SK-N-SH (cell line): ENCODE results near the gene CNTNAP5. TPM values are rescaled to one million over a fixed set of nuclear protein-coding genes. Genes with fewer than 3 reads are reported as not detected.

Experiments
- CTCF ChIA-PET: fragments of 300-600, 350-600 bp; formaldehyde crosslinking; extraction: SDS; loops from one replicate; lab custom pipeline; 2021; lab: Yijun Ruan, JAX
- POLR2A ChIA-PET: fragments of 350-600 bp; sonication (Branson Sonifier 250); formaldehyde crosslinking; extraction: SDS; loops from one replicate; lab custom pipeline; 2020; ENCODE audit warnings: antibody characterized with exemption, inconsistent platforms; lab: Yijun Ruan, JAX
- DNase-seq: peaks from one replicate; pipeline ENCODE4 v3.0.0; 2012
- H2AFZ ChIP-seq: fragments of 200-600 bp; sonication (generic); 2 replicates; pipeline ENCODE4 v1.8.1; 2016; ENCODE audit warnings: antibody characterized with exemption, mild to moderate bottlenecking, low read depth
- H3F3A ChIP-seq: fragments of 200-600 bp; sonication (generic); replicated peaks from 2 replicates; pipeline ENCODE3; 2016; ENCODE audit warnings: antibody characterized with exemption, mild to moderate bottlenecking; ENCODE audit not compliant: insufficient read depth
- H3K27ac ChIP-seq, 2 experiments: fragments of 200-500 bp in 1 of 2; fragments of 200-600 bp in 1 of 2; sonication (Bioruptor generic) in 1 of 2; sonication (generic), shearing (Covaris generic) in 1 of 2; 2 replicates each; pipeline versions ENCODE4 v1.5.1 to v1.6.1; 2014 to 2016; ENCODE audit warnings: low read depth in 2 of 2, inconsistent platforms in 1 of 2, low read length in 1 of 2, mild to moderate bottlenecking in 1 of 2, mixed read lengths in 1 of 2
- H3K27me3 ChIP-seq: fragments of 200-600 bp; sonication (generic), shearing (Covaris generic); 2 replicates; pipeline ENCODE4 v1.6.1; 2016; ENCODE audit warnings: mixed run types; ENCODE audit not compliant: insufficient read depth
- H3K36me3 ChIP-seq, 2 experiments: fragments of 200-500 bp in 1 of 2; fragments of 200-600 bp in 1 of 2; sonication (Bioruptor generic) in 1 of 2; sonication (generic) in 1 of 2; replicated peaks in 1 of 2; 2 replicates each; pipeline versions ENCODE3 to v1.5.1; 2014 to 2016; ENCODE audit warnings: low read length in 1 of 2, mild to moderate bottlenecking in 1 of 2; ENCODE audit not compliant: insufficient read depth in 2 of 2, control insufficient read depth in 1 of 2
- H3K4me1 ChIP-seq, 2 experiments: fragments of 200-500 bp in 1 of 2; fragments of 200-600 bp in 1 of 2; sonication (Bioruptor generic) in 1 of 2; sonication (generic), shearing (Covaris generic) in 1 of 2; 2 replicates each; pipeline versions ENCODE4 v1.5.1 to v1.6.1; 2014 to 2016; ENCODE audit warnings: low read depth in 1 of 2, low read length in 1 of 2, mixed run types in 1 of 2; ENCODE audit not compliant: insufficient read depth in 2 of 2, control insufficient read depth in 1 of 2
- H3K4me2 ChIP-seq: fragments of 200-600 bp; sonication (generic), shearing (Covaris generic); 2 replicates; pipeline ENCODE4 v1.6.1; 2017; ENCODE audit warnings: mixed run types
- H3K4me3 ChIP-seq, 2 experiments: fragments of 200-500 bp in 1 of 2; fragments of 200-600 bp in 1 of 2; sonication (Bioruptor generic) in 1 of 2; sonication (generic), shearing (Covaris generic) in 1 of 2; 2 replicates each; pipeline versions ENCODE4 v1.5.1 to v1.8.1; 2014 to 2016; ENCODE audit warnings: low read depth in 2 of 2, inconsistent platforms in 1 of 2, low read length in 1 of 2, mild to moderate bottlenecking in 1 of 2, mixed read lengths in 1 of 2, moderate library complexity in 1 of 2
- H3K79me2 ChIP-seq: fragments of 200-600 bp; sonication (generic); 2 replicates; pipeline ENCODE4 v1.8.1; 2017; ENCODE audit warnings: mild to moderate bottlenecking; ENCODE audit not compliant: insufficient read depth
- H3K9ac ChIP-seq: fragments of 200-600 bp; sonication (generic); 2 replicates; pipeline ENCODE4 v1.6.1; 2017; ENCODE audit warnings: mixed run types
- H3K9me2 ChIP-seq: fragments of 200-600 bp; sonication (generic); 2 replicates; pipeline ENCODE4 v1.6.1; 2017; ENCODE audit warnings: mixed run types
- H3K9me3 ChIP-seq: fragments of 200-600 bp; sonication (generic); 2 replicates; pipeline ENCODE4 v1.6.1; 2017; ENCODE audit warnings: mixed run types, mild to moderate bottlenecking, moderate library complexity
- H4K20me1 ChIP-seq: fragments of 200-600 bp; sonication (generic); 2 replicates; pipeline ENCODE4 v1.6.1; 2017; ENCODE audit warnings: mild to moderate bottlenecking, mixed run types; ENCODE audit not compliant: insufficient read depth
- CHD2 ChIP-seq: fragments of 150-350 bp; IDR thresholded peaks from 2 replicates; pipeline ENCODE4 v1.6.1; 2018; ENCODE audit warnings: low read length; ENCODE audit not compliant: partially characterized antibody
- EP300 ChIP-seq, 2 experiments: IDR thresholded peaks; 2 replicates each; pipeline versions ENCODE4 v1.4.0 to v1.6.1; 2012; ENCODE audit warnings: borderline replicate concordance in 1 of 2, low read depth in 1 of 2, low read length in 1 of 2
- EZH2phosphoT487 ChIP-seq: fragments of 200-600 bp; sonication (generic); IDR thresholded peaks from 2 replicates; pipeline ENCODE4 v1.6.1; 2017; ENCODE audit warnings: low read depth, mixed run types, mild to moderate bottlenecking, antibody characterized with exemption, moderate library complexity, borderline replicate concordance
- FOSL2 ChIP-seq: IDR thresholded peaks from 2 replicates; pipeline ENCODE4 v1.4.0; 2012; ENCODE audit warnings: low read depth, mild to moderate bottlenecking, moderate library complexity, borderline replicate concordance
- FOXJ3 ChIP-seq: sonication (generic); formaldehyde crosslinking; IDR thresholded peaks from 2 replicates; pipeline ENCODE4 v1.5.1; 2020; ENCODE audit warnings: mild to moderate bottlenecking, missing genetic modification reagents
- FOXM1 ChIP-seq: IDR thresholded peaks from 2 replicates; pipeline ENCODE4 v1.4.0; 2012; ENCODE audit warnings: low read depth, mild to moderate bottlenecking
- GABPA ChIP-seq: IDR thresholded peaks from 2 replicates; pipeline ENCODE4 v1.4.0; 2012; ENCODE audit warnings: low read depth, mild to moderate bottlenecking
- GATA2 ChIP-seq: sonication (generic); formaldehyde crosslinking; IDR thresholded peaks from 2 replicates; pipeline ENCODE4 v1.5.0; 2020; ENCODE audit warnings: mild to moderate bottlenecking, missing genetic modification reagents
- JUND ChIP-seq: IDR thresholded peaks from 2 replicates; pipeline ENCODE4 v1.4.0; 2012
- MXI1 ChIP-seq: IDR thresholded peaks from 2 replicates; pipeline ENCODE4 v1.6.1; 2012; ENCODE audit warnings: mild to moderate bottlenecking, low read depth, low read length, improper control_type of control experiment
- NRF1 ChIP-seq: IDR thresholded peaks from 2 replicates; pipeline ENCODE4 v1.6.1; 2012; ENCODE audit warnings: low read depth, mild to moderate bottlenecking, low read length
- POLR2AphosphoS5 ChIP-seq: IDR thresholded peaks from 2 replicates; pipeline ENCODE4 v1.6.1; 2012; ENCODE audit warnings: low read depth, low read length
- RFX5 ChIP-seq: IDR thresholded peaks from 2 replicates; pipeline ENCODE4 v1.6.1; 2012; ENCODE audit warnings: mild to moderate bottlenecking, improper control_type of control experiment, low read length
- RXRA ChIP-seq: IDR thresholded peaks from 2 replicates; pipeline ENCODE4 v1.4.0; 2012; ENCODE audit warnings: low read depth, mild to moderate bottlenecking, borderline replicate concordance
- SIN3A ChIP-seq: IDR thresholded peaks from 2 replicates; pipeline ENCODE4 v1.6.1; 2012; ENCODE audit warnings: low read depth, mild to moderate bottlenecking, low read length, moderate library complexity, borderline replicate concordance
- SMC3 ChIP-seq: IDR thresholded peaks from 2 replicates; pipeline ENCODE4 v1.6.1; 2012; ENCODE audit warnings: low read depth, low read length, improper control_type of control experiment
- TEAD4 ChIP-seq: IDR thresholded peaks from 2 replicates; pipeline ENCODE4 v1.4.0; 2012; ENCODE audit warnings: mild to moderate bottlenecking, borderline replicate concordance; ENCODE audit not compliant: insufficient read depth
- YY1 ChIP-seq: IDR thresholded peaks from 2 replicates; pipeline ENCODE4 v1.4.0; 2012; ENCODE audit warnings: low read depth, mild to moderate bottlenecking
- WGBS: methylation state at CpG from one replicate; pipeline ENCODE4 v1.1.6; 2017; ENCODE audit warnings: low lambda C conversion rate; 5-methylcytosine and 5-hydroxymethylcytosine counted together
- polyA plus RNA-seq, 3 experiments: library from polyadenylated mRNA; depleted of rRNA; stranded (reverse); fragments of >200 nt; gene quantifications; 2 replicates each; pipeline ENCODE4 v1.2.3, GENCODE V29; 2012
- TF ChIP-seq, protein P1 (sequence below): fragments of 150-350 bp; IDR thresholded peaks from 2 replicates; pipeline ENCODE4 v1.6.1; 2016; ENCODE audit warnings: mild to moderate bottlenecking, low read depth, low read length
- TF ChIP-seq, protein P2 (sequence below): fragments of 200-600 bp; sonication (generic); IDR thresholded peaks from 2 replicates; pipeline ENCODE4 v1.6.1; 2017; ENCODE audit warnings: antibody characterized with exemption, mild to moderate bottlenecking, moderate library complexity
- TF ChIP-seq, protein P3 (sequence below): IDR thresholded peaks from 2 replicates; pipeline ENCODE4 v1.6.1; 2012; ENCODE audit warnings: mild to moderate bottlenecking, low read depth, low read length, moderate library complexity

Gene CNTNAP5
- polyA plus RNA-seq, 1 of the 3 experiments (the other 2 are of a cell fraction), result 0.08 TPM

DNA sequence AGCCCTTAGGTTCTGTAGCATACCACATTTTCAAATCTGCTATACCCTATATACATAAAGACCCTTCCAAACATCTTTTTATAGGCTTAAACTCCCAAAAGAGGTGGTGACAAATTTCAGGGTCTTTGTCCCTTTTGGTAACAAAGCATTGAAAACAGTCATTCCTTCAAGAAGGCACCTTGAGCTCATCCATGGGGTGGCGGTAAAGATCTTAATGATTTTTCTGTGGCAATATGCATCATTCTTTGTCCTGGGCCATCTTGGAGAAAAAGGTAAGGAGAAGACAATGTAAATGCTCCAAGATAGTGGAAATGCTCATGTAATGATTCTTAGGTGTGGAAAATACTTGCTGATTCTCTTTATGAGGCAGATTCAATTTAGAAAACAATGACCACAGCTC lies 890.5 kb downstream of the CNTNAP5 start:
- Histone ChIP-seq H3K27me3 (no peaks in the 10 kb centered on the region), H3K4me1 (no peaks in the 10 kb centered on the region), H3K9me3 (no peaks in the 10 kb centered on the region), H3K27ac (no peak overlapping the region), H3K9me2 (no peaks in the 10 kb centered on the region), H2AFZ (no peak overlapping the region), H3K79me2 (no peaks in the 10 kb centered on the region), H3K4me3 (no peak overlapping the region), H3K9ac (no peak overlapping the region), H3K36me3 (no peaks in the 10 kb centered on the region), H4K20me1 (no peaks in the 10 kb centered on the region), H3K4me2 (no peak overlapping the region), H3F3A (no peaks in the 10 kb centered on the region)
- ChIA-PET POLR2A (no interaction called here), CTCF (interaction anchor here (1.1 to 1.2 kb wide), 2 partner anchors 10 to 37 kb away, joined by 3 read pairs; no protein-coding TSS in a partner anchor)
- no peak for TF ChIP-seq GABPA
- TF ChIP-seq JUND, result no peak
- TF ChIP-seq EP300 (IDR thresholded peaks at IDR 0.05; ENCODE audit: borderline replicate concordance in 1 of 2, low read depth in 1 of 2, low read length in 1 of 2), result no peak
- TF ChIP-seq SIN3A, result no peak
- TF ChIP-seq MXI1, result no peak
- TF ChIP-seq NRF1, result no peak
- no peak for TF ChIP-seq YY1
- no peak for TF ChIP-seq RFX5
- no peak for TF ChIP-seq CHD2
- TF ChIP-seq POLR2AphosphoS5, result no peak
- no peak for TF ChIP-seq TEAD4
- no peak for TF ChIP-seq FOXJ3 (CRISPR knock-in tag)
- TF ChIP-seq GATA2 (CRISPR knock-in tag), result no peak
- TF ChIP-seq RXRA, result no peak
- no peak for TF ChIP-seq FOXM1
- TF ChIP-seq, protein P1, sequence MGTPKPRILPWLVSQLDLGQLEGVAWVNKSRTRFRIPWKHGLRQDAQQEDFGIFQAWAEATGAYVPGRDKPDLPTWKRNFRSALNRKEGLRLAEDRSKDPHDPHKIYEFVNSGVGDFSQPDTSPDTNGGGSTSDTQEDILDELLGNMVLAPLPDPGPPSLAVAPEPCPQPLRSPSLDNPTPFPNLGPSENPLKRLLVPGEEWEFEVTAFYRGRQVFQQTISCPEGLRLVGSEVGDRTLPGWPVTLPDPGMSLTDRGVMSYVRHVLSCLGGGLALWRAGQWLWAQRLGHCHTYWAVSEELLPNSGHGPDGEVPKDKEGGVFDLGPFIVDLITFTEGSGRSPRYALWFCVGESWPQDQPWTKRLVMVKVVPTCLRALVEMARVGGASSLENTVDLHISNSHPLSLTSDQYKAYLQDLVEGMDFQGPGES, result no peak
- no peak for TF ChIP-seq SMC3
- WGBS, result 38% methylated on average over 1 of the region's 1 CpG
- DNase-seq, result no peak

DNA sequence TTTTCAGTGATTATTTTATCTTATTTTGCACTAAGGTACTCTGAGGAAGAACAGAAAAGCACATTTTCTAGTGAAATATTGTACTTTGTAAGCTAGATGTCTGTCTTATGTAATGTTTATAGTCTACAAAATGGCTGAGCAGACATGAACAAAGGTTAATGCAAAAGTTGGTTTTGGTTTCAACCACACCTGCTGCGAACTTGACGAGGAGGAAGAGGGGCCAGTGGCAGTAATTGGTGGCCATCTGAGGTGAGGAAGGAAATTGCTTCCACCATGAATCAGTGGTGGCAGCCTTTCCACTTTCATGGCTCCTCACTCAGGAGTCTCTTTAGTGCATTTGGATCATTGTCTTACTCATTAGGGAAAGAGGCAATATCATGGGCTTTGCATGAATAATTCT lies 894.2 kb downstream of the CNTNAP5 start:
- WGBS, result 44% methylated on average over 2 of the region's 2 CpGs
- H3K4me3 ChIP-seq, result no peak overlapping the region
- no peak overlapping the region for H3K4me2 ChIP-seq
- H3F3A ChIP-seq, result no peaks in the 10 kb centered on the region
- no peak overlapping the region for H3K27ac ChIP-seq
- ChIA-PET POLR2A (no interaction called here), CTCF (no interaction called here)
- H3K27me3 ChIP-seq, result no peaks in the 10 kb centered on the region
- no peak overlapping the region for H2AFZ ChIP-seq
- no peaks in the 10 kb centered on the region for H3K79me2 ChIP-seq
- H3K36me3 ChIP-seq, result no peaks in the 10 kb centered on the region
- no peaks in the 10 kb centered on the region for H4K20me1 ChIP-seq
- no peak overlapping the region for H3K9ac ChIP-seq
- no peaks in the 10 kb centered on the region for H3K9me2 ChIP-seq
- no peaks in the 10 kb centered on the region for H3K9me3 ChIP-seq
- H3K4me1 ChIP-seq, result no peaks in the 10 kb centered on the region
- DNase-seq, result no peak
- TF ChIP-seq JUND (no peak), GABPA (no peak), FOSL2 (no peak), SIN3A (no peak), EZH2phosphoT487 (no peak)
- TF ChIP-seq, protein P2, sequence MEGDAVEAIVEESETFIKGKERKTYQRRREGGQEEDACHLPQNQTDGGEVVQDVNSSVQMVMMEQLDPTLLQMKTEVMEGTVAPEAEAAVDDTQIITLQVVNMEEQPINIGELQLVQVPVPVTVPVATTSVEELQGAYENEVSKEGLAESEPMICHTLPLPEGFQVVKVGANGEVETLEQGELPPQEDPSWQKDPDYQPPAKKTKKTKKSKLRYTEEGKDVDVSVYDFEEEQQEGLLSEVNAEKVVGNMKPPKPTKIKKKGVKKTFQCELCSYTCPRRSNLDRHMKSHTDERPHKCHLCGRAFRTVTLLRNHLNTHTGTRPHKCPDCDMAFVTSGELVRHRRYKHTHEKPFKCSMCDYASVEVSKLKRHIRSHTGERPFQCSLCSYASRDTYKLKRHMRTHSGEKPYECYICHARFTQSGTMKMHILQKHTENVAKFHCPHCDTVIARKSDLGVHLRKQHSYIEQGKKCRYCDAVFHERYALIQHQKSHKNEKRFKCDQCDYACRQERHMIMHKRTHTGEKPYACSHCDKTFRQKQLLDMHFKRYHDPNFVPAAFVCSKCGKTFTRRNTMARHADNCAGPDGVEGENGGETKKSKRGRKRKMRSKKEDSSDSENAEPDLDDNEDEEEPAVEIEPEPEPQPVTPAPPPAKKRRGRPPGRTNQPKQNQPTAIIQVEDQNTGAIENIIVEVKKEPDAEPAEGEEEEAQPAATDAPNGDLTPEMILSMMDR, result no peak
- TF ChIP-seq, protein P3, sequence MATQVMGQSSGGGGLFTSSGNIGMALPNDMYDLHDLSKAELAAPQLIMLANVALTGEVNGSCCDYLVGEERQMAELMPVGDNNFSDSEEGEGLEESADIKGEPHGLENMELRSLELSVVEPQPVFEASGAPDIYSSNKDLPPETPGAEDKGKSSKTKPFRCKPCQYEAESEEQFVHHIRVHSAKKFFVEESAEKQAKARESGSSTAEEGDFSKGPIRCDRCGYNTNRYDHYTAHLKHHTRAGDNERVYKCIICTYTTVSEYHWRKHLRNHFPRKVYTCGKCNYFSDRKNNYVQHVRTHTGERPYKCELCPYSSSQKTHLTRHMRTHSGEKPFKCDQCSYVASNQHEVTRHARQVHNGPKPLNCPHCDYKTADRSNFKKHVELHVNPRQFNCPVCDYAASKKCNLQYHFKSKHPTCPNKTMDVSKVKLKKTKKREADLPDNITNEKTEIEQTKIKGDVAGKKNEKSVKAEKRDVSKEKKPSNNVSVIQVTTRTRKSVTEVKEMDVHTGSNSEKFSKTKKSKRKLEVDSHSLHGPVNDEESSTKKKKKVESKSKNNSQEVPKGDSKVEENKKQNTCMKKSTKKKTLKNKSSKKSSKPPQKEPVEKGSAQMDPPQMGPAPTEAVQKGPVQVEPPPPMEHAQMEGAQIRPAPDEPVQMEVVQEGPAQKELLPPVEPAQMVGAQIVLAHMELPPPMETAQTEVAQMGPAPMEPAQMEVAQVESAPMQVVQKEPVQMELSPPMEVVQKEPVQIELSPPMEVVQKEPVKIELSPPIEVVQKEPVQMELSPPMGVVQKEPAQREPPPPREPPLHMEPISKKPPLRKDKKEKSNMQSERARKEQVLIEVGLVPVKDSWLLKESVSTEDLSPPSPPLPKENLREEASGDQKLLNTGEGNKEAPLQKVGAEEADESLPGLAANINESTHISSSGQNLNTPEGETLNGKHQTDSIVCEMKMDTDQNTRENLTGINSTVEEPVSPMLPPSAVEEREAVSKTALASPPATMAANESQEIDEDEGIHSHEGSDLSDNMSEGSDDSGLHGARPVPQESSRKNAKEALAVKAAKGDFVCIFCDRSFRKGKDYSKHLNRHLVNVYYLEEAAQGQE, result no peak
